HG02610 (cell line): ENCODE results near the gene MSL1.

Experiments
- ATAC-seq: cut with Tn5 transposase; IDR thresholded peaks from one replicate; pipeline ENCODE4 v1.9.1; 2021; ENCODE audit warnings: mild to moderate bottlenecking, moderate library complexity; ENCODE audit not compliant: unreplicated experiment

Gene MSL1

DNA sequence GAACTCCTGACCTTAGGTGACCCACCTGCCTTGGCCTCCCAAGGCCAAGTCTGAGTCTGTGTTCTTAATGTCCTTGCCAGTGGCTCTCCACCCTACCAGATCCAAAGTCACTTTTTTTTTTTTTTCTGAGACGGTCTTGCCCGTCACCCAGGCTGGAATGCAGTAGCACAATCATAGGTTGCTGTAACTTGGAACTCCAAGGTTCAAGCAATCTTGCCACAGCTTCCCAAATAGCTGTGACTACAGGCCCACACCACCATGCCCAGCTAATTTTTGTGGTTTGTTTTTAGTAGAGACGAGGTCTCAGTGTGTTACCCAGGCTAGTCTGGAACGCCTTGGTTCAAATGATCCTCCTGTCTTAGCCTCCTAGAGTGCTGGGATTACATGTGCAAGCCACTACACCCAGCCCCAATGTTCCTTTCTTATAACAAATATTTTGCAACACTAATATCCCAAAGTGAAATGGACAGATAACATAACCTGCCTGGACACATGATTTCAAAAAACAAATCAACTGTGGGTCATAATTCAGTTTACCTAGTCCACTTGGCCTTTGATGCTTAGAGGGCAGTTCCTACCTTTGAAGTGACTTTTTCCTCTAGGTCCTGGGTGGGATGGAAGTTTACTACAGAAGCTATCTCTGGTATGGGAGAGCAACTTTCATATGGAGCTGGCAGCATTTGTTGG, 51.5 kb downstream of the MSL1 start:
- ATAC-seq, result no peak

DNA sequence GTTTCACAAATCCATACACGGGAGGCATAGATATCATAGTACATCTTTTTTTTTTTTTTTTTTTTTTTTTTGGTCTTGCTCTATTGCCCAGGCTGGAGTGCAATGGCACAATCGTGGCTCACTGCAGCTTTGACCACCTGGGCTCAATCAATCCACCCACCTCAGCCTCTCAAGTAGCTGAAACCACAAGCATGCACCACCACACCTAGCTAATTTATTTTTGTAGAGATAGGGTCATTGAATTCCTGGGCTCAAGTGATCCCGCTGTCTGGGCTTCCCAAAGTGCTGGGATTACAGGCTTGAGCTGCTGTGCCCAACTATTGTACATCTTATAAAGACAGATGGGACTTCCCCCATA, 52.0 kb downstream of the MSL1 start:
- ATAC-seq, result no peak

DNA sequence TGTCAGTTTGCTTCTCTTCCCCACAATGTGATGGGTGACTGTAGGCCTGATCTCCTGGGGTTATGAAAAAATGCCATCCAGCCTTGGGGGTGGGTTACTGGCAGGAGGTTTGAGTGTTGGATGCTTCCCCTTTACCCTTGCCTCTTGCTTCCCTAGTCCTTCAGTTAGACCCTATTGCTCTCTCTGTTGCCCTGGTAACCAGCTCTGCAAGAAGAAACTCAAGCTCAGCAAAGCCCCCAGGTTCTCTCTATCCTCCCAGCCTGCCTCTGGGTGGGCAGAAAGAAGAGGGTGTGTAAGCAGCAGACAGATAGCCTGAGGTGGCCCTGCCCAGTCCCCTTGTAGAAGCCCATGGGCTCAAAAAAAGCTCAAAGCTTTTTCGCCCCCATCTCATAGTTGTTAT, 52.7 kb downstream of the MSL1 start:
- ATAC-seq, result no peak

DNA sequence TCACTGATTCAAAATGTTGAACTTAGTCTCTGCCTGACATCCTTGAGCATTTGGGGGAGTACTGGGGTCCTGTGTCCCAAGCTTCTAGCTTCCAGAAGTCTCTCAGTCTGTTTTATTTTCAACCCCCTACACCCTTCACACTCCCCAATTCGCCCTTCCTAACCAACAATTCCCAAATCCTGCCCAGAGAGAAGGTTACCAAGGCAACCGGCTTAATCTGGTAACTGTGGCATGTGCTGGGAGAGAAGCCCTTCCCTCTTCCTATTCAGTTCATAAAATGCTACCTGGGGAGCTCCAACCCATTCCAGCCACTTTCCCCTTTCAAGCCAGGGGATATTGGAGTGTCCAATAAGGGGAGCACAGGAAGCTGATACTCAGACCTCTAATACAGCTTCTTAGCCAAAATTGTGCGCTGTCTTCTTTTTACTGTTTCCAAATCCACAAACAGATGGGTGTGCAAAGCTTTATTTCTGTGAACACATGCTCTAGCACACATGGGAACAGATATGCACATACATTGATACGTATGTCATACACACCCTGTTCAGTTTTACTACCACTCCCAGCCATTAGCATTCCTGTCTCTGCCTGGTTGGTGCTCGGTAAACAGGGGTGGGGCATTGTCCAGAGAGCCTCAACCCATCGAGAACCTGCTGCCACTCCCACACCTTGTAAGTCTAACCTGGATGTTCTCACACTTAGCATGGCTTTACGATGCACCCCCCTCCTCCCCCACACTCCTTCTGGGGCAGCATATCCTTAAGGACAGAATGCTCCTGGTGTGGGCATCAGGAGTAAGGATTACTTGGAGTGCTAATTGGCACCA, 54.4 kb downstream of the MSL1 start:
- no peak for ATAC-seq

GRCh38 chr17:40176754-40177110, 55.0 kb downstream of the MSL1 start:
- ATAC-seq, result no peak

DNA sequence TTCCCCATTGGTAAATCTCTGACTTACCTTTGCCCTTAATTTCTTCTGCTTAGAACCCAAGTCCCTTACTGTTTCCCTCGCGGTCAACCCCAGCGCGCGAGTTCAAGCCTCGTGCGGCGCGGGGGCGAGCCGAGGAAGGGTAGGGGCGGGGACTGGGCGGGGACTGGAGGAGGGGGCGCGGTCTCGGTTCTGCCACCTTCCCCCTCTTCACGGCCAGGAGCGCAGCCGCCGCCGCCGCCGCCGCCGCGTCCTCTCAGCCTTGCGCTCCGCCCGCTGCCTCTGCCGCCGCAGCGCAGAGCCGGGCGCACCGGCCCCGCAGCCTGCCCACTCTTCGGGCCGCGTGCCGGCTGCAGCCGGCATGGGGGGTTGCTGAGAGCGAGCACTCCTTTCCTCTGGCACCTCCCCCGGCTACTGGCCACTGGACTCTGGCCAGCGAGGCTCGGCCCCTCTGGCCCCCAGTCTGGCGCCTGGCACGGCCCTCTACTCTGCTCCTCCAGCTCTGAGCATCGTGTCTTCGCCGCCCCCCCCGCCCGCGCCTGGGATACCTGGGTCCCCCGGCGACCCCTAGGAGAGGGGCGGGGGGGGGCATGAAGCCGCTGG, 55.6 kb downstream of the MSL1 start, which contains the start of gene RAPGEFL1:
RAPGEFL1 (plus strand) TSS at position 196 of the 600 bp plus-strand sequence; CDS start at position 588, 392 bp downstream.
- ATAC-seq, result peak; percentile 66

- ATAC-seq, result no peak
These were observed 56.3 kb downstream of the MSL1 start for GRCh38 chr17:40178021-40178601.

DNA sequence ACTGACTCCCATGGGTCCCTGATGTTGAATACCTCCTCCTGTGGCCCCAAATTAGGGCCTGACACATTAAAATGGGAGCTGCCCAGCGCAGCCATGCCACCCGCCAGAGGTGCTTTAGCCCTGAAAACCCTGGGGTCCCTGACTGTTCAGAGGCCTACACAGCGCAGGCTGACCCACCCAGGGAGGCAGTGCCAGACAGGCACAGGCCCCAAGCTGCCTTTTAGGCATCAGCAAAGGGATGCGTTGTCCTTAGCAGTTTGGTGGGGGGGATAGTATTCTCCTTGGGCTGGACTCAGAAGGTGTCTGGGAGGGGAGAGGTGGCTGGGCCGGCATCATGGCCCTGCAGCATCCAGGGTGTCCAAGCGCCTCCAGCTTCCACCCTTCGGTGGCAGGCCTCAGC, 56.9 kb downstream of the MSL1 start:
- no peak for ATAC-seq

- ATAC-seq, result no peak
These were observed 58.3 kb downstream of the MSL1 start for GRCh38 chr17:40179923-40180659.

DNA sequence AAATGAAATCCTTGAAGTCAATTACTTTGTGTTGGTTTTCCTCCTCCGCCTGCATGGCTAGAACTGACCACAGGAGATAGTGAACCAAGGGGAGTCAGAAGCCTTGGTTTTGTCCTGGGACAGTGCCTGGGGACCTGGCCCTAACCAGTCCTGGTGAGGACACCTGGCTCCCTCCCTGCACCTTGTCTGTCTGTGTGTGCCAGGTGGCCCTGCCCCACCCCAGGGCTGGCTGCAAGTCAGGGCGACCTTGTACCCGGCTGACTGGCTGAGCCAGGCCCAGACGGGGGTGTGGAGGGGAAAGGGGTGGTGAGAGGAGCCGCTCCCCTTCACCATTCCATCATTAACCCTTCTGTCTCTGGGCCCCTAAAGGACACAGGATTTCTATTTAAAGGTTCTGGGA, 58.9 kb downstream of the MSL1 start:
- no peak for ATAC-seq

- ATAC-seq, result no peak
These were observed 59.4 kb downstream of the MSL1 start for GRCh38 chr17:40181205-40181604.

DNA sequence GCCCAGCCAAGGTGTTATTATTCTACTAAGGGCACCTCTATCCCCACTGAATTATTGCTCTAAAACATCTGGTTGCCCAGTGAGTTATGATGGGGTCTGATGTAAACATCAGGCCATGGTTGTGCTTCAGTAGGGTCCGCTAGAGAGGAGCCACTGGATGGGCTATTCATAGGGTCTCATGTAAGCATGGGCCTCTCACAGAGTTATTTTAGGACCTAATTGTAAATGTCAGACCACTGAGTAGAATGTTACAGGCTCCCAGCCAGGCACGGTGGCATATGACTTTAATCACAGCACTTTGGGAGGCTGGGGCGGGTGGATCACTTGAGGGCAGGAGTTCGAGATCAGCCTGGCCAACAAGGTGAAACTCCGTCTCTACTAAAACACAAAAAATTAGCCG, 60.8 kb downstream of the MSL1 start:
- no peak for ATAC-seq
